NOMO-1 (cell line): Measurements from ENCODE around the gene THOC7.
A peak's percentile ranks its signal among the peaks of the same experiment; 100 is the strongest.

Experiments used
- DNase-seq, 2 experiments: peaks; one replicate each; lab custom pipeline; 2025; ENCODE audit not compliant: unreplicated experiment in 2 of 2; lab: John Stamatoyannopoulos, UW

The THOC7 gene

DNA sequence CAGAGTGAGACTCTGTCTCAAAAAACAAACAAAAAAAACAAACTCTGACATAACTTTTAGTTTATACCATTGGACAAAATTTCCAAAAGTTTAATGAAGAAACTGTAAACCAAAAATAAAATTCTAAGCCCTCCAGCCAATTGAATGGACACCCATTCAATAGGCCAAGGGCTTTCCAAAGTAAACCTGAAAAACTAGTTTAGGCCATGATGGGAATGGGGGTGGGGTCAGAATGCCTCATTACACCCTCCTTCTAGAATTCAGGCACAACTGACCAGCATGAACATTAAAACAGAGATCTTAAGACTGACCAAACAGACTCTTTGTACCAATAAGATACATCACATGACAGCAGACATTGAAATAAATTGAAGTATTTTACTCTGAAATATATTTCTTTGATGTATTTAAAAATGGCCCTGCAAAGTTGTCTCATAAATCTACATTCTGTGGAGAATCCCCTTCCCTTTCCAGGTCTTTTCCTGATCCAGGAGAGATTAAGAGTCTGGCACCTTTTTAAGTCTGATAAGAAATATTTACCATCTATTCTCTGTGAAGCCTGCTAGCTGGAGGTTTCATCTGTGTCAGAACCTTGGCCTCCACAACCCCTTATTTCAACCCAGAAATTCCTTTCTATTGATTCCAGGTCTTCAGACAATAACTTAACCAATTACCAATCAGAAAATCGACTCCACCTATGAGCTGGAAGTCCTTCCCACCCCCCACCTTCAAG lies 15.7 kb downstream of the THOC7 start:
- DNase-seq: no peak

DNA sequence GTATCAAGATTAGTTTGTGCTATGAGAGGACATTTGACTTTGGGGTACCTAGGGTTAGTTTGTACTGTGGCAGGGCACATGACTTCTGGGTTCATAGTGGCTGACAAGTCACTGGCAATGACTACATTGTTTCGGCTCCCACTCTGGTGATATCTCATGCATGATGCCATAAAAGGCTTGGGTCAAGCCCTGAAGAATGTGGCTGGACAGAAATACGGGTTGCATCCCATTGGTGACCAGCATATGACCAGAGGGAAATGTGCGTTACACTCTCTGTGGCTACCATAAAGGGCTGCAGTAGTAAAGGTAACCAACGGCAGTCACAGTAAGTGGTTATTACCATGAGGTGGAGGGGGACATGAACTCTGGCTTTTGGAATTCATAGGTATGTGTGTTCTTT lies 18.4 kb downstream of the THOC7 start:
- no peak for DNase-seq

DNA sequence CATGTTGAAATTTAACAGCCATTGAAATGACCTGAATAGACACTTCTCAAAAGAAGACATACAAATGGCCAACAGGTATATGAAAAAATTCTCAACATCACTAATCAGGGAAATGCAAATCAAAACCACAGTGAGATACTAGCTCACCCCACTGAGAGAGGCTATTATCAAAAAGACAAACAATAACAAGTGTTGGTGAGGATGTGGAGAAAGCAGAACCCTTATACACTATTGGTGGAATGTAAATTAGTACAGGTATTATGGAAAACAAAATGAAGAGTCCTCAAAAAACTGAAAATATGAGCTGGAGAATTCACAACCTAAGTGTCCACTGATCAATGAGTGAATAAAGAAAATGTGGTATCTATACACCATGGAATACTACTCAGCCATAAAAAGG lies 21.5 kb downstream of the THOC7 start:
- DNase-seq: no peak

DNA sequence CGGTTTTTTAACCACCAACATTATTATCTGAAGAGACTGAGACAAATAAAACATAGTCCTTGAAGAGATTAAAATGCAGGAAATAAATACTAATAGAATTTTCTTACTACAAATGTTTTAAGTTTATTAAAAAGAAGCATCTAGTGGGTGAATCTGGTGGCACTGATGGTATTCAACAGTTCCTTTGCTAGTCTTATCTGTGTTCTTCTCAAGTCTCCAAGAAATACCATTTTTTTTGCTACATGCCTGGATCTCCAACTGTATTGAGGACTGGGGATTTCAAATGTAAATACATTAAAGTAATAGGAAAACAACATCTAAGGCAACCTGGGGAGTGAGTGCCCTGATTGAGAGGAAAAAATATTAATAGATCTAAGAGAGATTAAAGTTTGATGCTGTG lies 21.9 kb downstream of the THOC7 start:
- no peak for DNase-seq

DNA sequence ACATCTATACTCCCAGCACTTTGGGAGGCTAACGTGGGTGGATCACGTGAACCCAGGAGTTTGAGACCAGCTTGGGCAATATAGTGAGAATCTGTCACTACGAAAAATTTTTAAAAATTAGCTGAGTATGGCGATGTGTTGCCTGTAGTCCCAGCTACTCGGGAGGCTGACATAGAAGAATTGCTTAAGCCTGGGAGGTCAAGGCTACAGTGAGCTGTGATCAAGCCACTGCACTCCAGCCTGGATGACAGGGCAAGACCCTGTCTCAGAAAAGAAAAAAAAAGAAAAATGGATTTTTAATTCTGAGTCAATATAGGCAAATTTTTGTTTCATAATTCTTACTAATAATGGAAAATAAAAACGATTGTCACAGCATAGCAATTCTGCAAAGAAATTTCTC lies 31.2 kb downstream of the THOC7 start:
- no peak for DNase-seq

DNA sequence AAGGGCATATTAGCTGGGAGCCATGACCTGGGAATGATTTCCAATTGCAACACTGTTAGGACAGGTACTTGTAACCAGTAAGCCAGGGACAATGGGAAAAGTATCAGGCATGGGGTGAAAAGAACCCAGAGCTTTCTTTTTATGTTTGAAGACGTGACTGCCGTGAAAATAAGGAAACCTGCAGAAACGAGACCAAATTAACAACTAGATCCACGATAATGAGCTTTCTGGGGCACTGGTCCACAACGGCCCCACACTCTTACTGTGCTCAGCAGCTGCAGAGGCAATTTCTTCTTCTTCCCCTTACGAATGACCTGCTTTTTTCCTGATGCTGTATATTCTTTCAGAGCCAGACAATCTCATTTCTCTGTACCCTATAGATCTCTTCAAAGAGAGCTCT lies 33.1 kb downstream of the THOC7 start:
- no peak for DNase-seq

DNA sequence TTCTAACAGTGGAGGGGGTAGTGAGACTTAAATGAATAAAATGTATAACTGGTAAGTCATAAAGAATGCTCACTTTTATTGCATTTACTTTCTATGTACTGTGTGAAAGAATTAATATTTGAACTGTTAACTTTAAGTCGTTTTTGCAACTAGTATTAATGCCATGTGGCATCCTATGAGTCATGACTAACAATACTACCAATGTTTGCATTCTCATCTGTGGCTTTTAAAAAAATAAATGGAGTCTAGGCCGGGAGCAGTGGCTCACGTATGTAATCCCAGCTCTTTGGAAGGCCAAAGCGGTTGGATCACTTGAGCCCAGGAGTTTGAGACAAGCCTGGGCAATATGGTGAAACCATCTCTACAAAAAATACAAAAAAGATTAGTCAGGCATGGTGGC lies 39.3 kb downstream of the THOC7 start:
- no peak for DNase-seq

DNA sequence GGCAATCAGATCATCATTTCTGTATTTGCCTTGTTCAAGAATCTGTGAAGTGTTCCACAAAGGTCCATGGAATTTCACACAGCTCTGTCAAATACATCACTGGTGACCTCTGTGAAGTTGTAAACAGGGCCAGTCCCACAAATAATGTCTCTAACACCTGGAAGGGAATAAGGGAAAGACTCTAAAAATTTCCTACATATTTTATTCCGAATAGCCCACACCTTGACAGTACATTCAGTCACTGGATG lies 44.5 kb downstream of the THOC7 start, which contains the start of gene C3orf49:
TSS of gene C3orf49 (plus strand) at position 149 of the 248 bp plus-strand sequence. CDS start 173 bp downstream, outside the sequence.
- no peak for DNase-seq

DNA sequence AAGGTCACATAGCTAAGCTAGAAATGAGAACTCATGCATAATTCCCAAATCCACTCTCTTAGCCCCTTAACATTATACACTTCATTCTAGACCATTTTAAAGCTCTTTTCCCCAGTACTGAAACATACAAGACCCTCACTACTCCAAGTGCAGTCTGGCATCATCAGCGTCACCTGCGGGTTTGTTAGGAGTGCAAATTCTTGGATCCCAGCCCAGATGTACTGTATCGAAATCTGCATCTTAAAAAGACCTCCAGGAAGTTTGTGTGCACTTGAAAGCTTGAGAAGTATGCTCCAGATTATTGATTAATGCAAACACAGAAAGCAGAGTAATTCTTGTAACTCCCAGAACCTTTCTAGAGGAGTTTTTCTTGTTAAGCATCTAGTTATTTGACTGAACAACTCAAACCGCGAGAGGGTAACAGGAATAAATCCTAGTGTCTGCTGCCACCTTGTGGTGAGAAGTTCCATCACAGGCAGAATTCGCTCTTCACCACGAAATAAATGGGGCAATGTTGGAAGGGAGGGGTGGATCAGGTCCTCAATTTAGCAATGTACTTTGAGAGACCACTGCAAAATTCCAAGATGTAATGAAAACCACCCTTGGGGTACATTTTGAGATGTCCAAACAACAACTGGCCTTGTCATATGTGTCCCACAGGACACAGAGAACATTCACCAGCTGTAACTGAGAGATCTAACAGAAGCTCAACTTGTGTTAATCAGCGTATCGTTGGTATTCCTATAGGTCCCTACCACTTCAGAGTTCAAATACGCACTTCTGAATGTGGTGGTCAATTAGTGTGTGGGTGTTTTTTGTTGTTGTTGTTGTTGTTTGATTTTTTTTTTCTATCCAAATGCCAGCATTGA lies 45.1 kb downstream of the THOC7 start:
- DNase-seq: peak; percentile 18 to 68

DNA sequence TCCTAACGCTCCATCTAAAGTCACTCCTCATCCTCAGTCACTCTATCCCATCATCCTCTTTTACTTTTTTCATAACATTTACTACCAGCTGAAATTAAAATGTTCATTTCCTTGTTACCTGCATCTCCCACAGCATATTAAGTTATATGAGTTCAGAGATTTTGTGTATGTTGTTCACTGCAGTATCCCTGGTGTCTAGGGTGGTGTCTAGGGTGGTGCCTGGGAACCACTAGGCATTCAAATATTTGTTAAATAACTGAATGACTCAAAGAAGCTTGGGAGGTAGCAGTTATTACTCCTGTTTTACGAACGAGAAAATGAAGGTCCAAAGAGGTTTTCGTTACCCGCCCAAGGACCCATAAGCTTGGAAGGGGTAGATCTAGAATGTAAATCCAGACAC lies 46.4 kb downstream of the THOC7 start:
- DNase-seq: no peak

DNA sequence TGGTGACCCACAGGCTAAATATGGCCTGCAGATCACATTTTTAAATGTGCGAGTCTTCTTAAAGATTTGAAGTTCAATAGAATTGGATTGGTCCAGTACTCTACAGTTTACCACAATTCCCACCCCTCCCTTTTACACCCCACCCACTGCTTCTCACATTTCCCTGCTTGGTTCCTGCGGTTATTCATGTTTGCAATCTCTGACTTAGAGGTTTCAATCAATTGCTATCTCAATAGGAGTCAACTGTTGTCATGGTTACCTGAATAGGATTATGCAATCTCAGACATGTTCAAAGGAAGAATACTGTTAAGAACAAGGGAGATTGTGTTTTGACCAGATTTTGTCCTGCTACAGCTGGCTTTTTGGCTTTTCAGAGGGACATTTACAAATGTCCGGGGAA lies 49.4 kb downstream of the THOC7 start:
- peak in 1 of 2 experiments; percentile 5 for DNase-seq

DNA sequence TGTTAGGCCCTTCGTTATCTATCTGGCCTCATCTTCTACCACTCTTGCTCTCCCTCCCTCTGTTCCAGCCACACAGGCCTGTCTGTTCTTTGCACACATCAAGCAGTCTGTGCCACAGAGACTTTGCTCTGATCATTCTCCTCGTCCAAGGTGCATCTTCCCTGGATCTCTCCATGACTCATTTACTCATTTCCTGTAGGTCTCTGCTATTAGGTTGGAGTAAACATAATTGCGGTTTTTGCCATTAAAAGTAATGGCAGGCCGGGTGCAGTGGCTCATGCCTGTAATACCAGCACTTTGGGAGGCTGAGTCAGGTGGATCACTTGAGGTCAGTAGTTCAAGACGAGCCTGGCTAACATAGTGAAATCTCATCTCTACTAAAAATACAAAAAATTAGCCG lies 54.0 kb downstream of the THOC7 start:
- peak in 1 of 2 experiments; percentile 3 for DNase-seq

DNA sequence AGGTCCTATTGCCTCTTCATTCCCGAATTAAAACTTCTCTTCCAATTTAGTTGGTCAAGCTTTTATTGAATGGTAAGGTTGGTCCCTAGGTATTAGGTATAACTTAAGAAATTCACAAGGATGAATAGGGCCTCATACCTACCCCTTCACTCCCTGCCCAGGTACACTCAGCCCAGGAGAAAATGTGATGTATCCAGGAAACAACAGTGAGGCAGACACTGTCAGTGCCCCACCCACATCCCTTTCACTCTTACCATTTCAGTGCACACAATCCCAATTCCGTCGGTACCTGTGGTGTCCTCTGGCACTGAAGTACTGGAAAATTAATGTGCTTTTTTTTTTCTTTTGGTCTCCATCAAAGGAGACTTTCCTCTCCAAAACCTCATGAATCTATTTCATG lies 55.0 kb downstream of the THOC7 start:
- no peak for DNase-seq

DNA sequence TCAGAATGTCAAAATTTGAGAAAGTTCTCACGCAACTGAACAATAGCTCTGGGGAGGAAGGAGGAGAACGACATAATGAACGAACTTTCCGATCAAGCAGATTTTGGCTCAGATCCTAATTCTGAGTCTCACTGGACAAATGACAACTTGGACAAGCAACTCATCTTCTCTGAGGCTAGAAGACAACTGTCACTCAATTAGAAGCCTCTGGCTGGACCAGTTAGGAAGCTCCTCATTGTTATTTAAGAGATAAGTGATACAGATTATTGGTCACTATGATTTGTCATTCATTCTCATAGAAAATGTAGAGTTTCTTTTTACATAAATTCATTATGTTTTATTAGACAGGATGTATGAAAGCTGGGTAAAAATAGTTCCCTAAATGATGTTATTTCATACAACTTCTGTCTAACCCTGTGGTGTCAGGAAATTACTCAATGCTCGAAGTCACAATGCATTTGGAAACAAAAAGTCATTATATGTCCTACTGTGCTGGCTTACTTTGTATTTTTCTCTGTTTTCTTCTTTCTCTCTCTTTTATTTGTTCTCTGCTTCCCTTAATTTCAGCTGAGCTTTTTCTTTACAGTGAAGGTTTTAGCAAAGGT lies 55.5 kb downstream of the THOC7 start:
- peak in 1 of 2 experiments; percentile 83 for DNase-seq

DNA sequence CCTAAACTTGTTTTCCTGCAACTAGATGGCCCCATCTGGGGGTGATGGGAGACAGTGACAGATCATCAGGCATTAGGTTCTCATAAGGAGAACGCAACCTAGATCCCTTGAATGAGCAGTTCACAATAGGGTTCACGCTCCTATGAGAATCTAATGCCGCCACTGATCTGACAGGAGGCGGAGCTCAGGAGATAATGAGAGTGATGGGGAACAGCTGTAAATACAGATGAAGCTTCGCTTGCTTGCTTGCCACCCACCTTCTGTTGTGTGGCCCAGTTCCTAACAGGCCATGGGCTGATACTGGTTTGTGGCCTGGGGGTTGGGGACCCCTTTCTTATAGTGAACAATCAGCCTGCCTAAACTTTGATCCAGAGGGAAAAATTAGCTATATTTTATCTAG lies 59.7 kb downstream of the THOC7 start:
- DNase-seq: no peak

DNA sequence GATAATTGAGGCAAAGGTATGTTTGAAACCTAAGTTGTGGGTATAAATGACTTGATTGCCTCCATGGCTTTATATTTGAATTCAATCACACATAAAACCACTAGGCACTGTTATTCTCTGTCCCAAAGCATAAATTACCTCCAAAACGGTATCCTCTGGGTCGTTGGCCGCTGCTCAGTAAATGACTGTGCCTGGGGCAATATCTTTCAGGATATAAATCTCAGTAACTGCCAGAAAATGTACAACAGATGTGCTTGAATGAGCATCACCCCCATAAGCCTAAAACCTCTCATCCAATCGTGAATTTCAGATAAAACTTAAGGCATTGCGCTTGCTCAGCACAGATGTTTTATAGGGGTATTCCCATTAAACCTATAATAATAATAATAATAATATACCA lies 63.5 kb downstream of the THOC7 start:
- DNase-seq: no peak

DNA sequence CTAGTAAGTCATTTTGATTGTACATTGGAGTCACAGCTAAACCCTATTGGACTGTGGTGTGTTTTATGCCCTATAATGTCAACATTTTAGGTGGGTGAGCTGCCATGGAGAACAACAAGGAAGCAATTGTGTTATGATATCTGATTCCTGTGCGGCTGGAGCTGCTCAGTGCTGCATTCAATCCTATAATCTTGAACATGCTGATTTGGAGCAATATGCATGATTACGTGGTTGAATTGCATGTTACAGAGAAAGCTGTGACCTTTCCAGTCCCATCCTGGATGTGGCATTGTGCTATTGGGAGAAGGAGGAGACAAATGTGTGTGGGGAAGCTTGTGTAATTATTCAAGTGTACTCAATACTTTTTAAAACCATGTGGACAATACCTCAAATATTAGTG lies 64.7 kb downstream of the THOC7 start:
- no peak for DNase-seq

DNA sequence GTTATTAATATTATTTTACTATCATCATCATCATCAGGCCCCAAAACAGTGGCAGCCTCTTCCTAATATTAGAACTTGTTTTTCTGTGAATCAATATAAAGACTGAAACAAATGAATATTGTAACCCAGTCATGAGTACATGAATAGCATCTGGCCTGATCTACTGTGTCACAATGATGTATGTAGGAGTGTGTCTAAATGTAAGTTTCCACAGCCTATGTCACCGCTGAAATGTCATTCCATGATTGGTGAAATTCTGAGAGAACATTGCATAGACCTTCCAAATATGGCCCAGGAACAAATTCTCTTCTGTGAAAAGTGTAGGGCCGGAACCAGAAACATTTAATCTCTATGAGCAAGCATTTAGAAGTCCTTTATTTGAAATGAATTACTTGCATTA lies 65.1 kb downstream of the THOC7 start:
- no peak for DNase-seq

DNA sequence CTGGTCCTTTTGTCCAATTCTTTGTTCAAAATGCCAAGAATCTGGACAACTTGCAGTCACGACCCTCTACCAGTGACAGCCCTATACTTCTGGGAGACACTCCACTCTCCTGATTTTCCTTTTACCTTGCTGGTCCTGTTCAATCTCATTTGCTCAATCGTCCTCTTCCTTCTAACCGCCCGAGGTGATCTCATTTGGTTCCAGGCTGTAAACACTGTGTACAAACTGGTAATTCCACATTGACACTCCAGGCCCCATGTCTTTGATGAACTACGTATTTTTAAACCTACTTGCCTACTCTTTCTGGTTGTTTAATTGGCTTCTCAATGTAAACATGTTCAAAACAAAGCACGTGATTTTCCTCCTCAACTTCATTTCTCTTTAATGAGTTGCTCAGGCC lies 68.2 kb downstream of the THOC7 start:
- DNase-seq: no peak

DNA sequence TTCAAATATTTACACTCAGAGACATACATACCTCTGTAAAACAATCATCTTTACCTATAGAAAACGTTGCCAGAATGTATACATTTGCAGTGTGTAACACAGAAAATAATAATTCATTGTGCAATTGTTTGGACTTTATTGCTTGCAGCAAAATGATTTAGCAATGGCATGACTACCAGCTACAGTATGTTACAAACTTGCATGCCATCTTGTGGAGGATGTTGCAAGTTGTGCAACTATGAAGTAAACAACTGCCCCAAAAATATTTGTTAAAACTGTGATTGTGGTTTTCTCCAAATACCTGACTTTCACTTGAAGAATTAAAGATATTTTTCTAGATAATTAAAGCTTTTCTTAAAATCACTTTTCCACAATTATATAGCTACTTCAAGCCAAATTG lies 71.6 kb downstream of the THOC7 start:
- DNase-seq: peak; percentile 19 to 56
